Endothelial cell of umbilical vein (primary cell): ENCODE results near the gene CUEDC1. TPM values are rescaled to one million over a fixed set of nuclear protein-coding genes. Genes with fewer than 3 reads are reported as not detected.

ENCODE experiments used
- BruUV-seq: library from RNA; stranded (reverse); fragments of 400-500 nt; replicated peaks from 2 replicates; lab custom pipeline; 2021; lab: Mats Ljungman, UMichigan
- CTCF ChIA-PET: fragments of 300-600, 350-600 bp; sonication (Branson Sonifier 250); formaldehyde crosslinking; loops from one replicate; lab custom pipeline; 2021; ENCODE audit warnings: antibody characterized with exemption, inconsistent platforms; lab: Charles Lee
- POLR2A ChIA-PET: fragments of 300-600, 350-600 bp; sonication (Branson Sonifier 250); formaldehyde crosslinking; loops from one replicate; lab custom pipeline; 2021; ENCODE audit warnings: antibody characterized with exemption, inconsistent platforms; lab: Charles Lee
- DNase-seq: peaks from one replicate; pipeline ENCODE4 v3.0.0-alpha.2; 2011; ENCODE audit warnings: low read depth, low spot score
- FAIRE-seq: peaks from 2 replicates; lab custom pipeline; 2011; peaks lifted over from hg19 to GRCh38; lab: Jason Lieb, UNC
- H2AFZ ChIP-seq: 2 replicates; pipeline ENCODE4 v1.6.0; 2012; ENCODE audit warnings: low read depth, low read length, control low read depth, inconsistent platforms
- H3K27ac ChIP-seq: 2 replicates; pipeline ENCODE4 v1.5.1; 2011; ENCODE audit warnings: low read depth, mild to moderate bottlenecking, control low read depth, low read length, moderate library complexity; ENCODE audit not compliant: insufficient read depth
- H3K27me3 ChIP-seq, 2 experiments: 2 replicates each; pipeline versions ENCODE4 v1.6.0 to v1.6.1; 2011; ENCODE audit warnings: low read length in 2 of 2, mixed read lengths in 1 of 2; ENCODE audit not compliant: control insufficient read depth in 2 of 2, insufficient read depth in 2 of 2
- H3K36me3 ChIP-seq, 2 experiments: 2 replicates in 1 of 2; 3 replicates in 1 of 2; pipeline ENCODE4 v1.5.1; 2011; ENCODE audit warnings: low read length in 2 of 2, mild to moderate bottlenecking in 1 of 2, moderate library complexity in 1 of 2; ENCODE audit not compliant: control insufficient read depth in 2 of 2, insufficient read depth in 2 of 2; ENCODE audit errors: extremely low read depth in 1 of 2
- H3K4me1 ChIP-seq: 3 replicates; pipeline ENCODE4 v1.5.1; 2011; ENCODE audit warnings: mild to moderate bottlenecking, low read length; ENCODE audit not compliant: control insufficient read depth, insufficient read depth; ENCODE audit errors: extremely low read depth
- H3K4me2 ChIP-seq: 2 replicates; pipeline ENCODE4 v1.6.1; 2011; ENCODE audit warnings: low read length, control low read depth, mixed read lengths; ENCODE audit not compliant: insufficient read depth
- H3K4me3 ChIP-seq, 3 experiments: fragments of 200-600 bp in 1 of 3; sonication (generic), shearing (Covaris generic) in 1 of 3; replicated peaks in 1 of 3; 2 replicates each; pipeline ENCODE4 v1.5.1; 2011 to 2016; ENCODE audit warnings: control low read depth in 3 of 3, low read length in 3 of 3, mild to moderate bottlenecking in 2 of 3, inconsistent platforms in 1 of 3, low read depth in 1 of 3, moderate library complexity in 1 of 3; ENCODE audit not compliant: insufficient read depth in 1 of 3
- H3K79me2 ChIP-seq: 2 replicates; pipeline ENCODE4 v1.6.0; 2012; ENCODE audit warnings: low read length, inconsistent platforms; ENCODE audit not compliant: control insufficient read depth, insufficient read depth
- H3K9ac ChIP-seq: replicated peaks from 2 replicates; pipeline ENCODE3; 2011; ENCODE audit warnings: low read length, control low read depth; ENCODE audit not compliant: insufficient read depth; ENCODE audit errors: extremely low read depth
- H3K9me1 ChIP-seq: replicated peaks from 3 replicates; pipeline ENCODE4 v1.6.0; 2011; ENCODE audit warnings: mild to moderate bottlenecking, low read length; ENCODE audit not compliant: control insufficient read depth, insufficient read depth; ENCODE audit errors: extremely low read depth
- H3K9me3 ChIP-seq: replicated peaks from 2 replicates; pipeline ENCODE4 v1.5.1; 2012; ENCODE audit warnings: low read length, inconsistent platforms; ENCODE audit not compliant: control insufficient read depth, insufficient read depth
- H4K20me1 ChIP-seq: replicated peaks from 2 replicates; pipeline ENCODE3; 2011; ENCODE audit warnings: mild to moderate bottlenecking, low read length; ENCODE audit not compliant: control insufficient read depth, insufficient read depth; ENCODE audit errors: extremely low read depth
- CTCF ChIP-seq, 2 donors: IDR thresholded peaks; 1 replicate in 1 of 2; 2 replicates in 1 of 2; pipeline ENCODE4 v1.5.1; 2011; ENCODE audit warnings: low read length in 2 of 2, mild to moderate bottlenecking in 2 of 2, moderate library complexity in 2 of 2, control low read depth in 1 of 2, inconsistent platforms in 1 of 2, low read depth in 1 of 2; ENCODE audit not compliant: insufficient read depth in 1 of 2; ENCODE audit errors: extremely low read depth in 1 of 2
- EZH2 ChIP-seq: IDR thresholded peaks from 2 replicates; pipeline ENCODE4 v1.6.1; 2012; ENCODE audit warnings: borderline replicate concordance, low read depth, mild to moderate bottlenecking, moderate library complexity, low read length, inconsistent platforms; ENCODE audit not compliant: severe bottlenecking
- FOS ChIP-seq: IDR thresholded peaks from 2 replicates; pipeline ENCODE4 v1.6.1; 2011; ENCODE audit warnings: mild to moderate bottlenecking, low read length, moderate library complexity, borderline replicate concordance; ENCODE audit not compliant: insufficient read depth
- GATA2 ChIP-seq: IDR thresholded peaks from 2 replicates; pipeline ENCODE4 v1.7.0; 2011; ENCODE audit warnings: low read depth, mild to moderate bottlenecking, moderate library complexity, mixed read lengths, low read length; ENCODE audit not compliant: insufficient read length, insufficient read depth
- JUN ChIP-seq: IDR thresholded peaks from 2 replicates; pipeline ENCODE4 v1.6.1; 2011; ENCODE audit warnings: borderline replicate concordance, low read depth; ENCODE audit not compliant: insufficient read length, insufficient read depth
- MAX ChIP-seq: IDR thresholded peaks from 2 replicates; pipeline ENCODE4 v1.6.1; 2011; ENCODE audit not compliant: insufficient read depth, insufficient read length
- MYC ChIP-seq: IDR thresholded peaks from one replicate; pipeline ENCODE4 v1.6.1; 2011; ENCODE audit warnings: mild to moderate bottlenecking, low read depth, low read length
- POLR2A ChIP-seq: IDR thresholded peaks from 2 replicates; pipeline ENCODE4 v1.6.1; 2012; ENCODE audit warnings: low read depth, mild to moderate bottlenecking, control low read depth, low read length
- POLR2AphosphoS5 ChIP-seq: IDR thresholded peaks from 2 replicates; pipeline ENCODE4 v1.6.1; 2012; ENCODE audit warnings: low read depth, mild to moderate bottlenecking, control low read depth, low read length, moderate library complexity; ENCODE audit not compliant: insufficient read depth
- dilution Hi-C: fragments of 300-500 bp; cut with MboI; formaldehyde crosslinking; loops from one replicate; pipeline ENCODE4 v1.15.0; 2019; ENCODE audit warnings: low sequenced_read_pairs; ENCODE audit not compliant: extremely low pct_ligation_motif_present
- intact Hi-C: fragments of 100-400 bp; cut with micrococcal nuclease; formaldehyde crosslinking; loops from one replicate; pipeline ENCODE4 v1.10.0; 2022
- polyA plus RNA-seq, 4 experiments: library from polyadenylated mRNA; depleted of rRNA in 3 of 4; stranded (reverse) in 3 of 4; unstranded in 1 of 4; fragments of >200 nt; gene quantifications; 2 replicates each; pipeline versions ENCODE4 v1.2.1 to v1.2.3, GENCODE V29; 2011 to 2012; ENCODE audit warnings: missing spikeins in 1 of 4
- total RNA-seq: library from RNA; stranded (reverse); gene quantifications from 2 replicates; pipeline ENCODE4 v1.2.3, GENCODE V29; 2021

CUEDC1 gene
- total and polyA plus RNA-seq, 2 donors (not counting 3 experiments of a cell fraction or from before 2014, with no cell fraction given) = 15.8 to 27.7 TPM

- H3K36me3 ChIP-seq = peaks cover 8 to 16% of the 10 kb centered on the region in 2 experiments
- H3K4me3 ChIP-seq = no peak overlapping the region
- intact Hi-C loops (no loop called here), dilution Hi-C loops (no loop called here)
- TF ChIP-seq JUN (no peak), POLR2A (no peak), EZH2 (no peak), GATA2 (no peak), MYC (no peak), FOS (no peak), CTCF (IDR thresholded peaks at IDR 0.05; ENCODE audit: extremely low read depth in 1 of 2, insufficient read depth in 1 of 2, low read depth in 1 of 2, low read length in 2 of 2) (no peak), MAX (no peak), POLR2AphosphoS5 (no peak)
- no TSS peak for BruUV-seq
- no peaks in the 10 kb centered on the region for H3K9me1 ChIP-seq
- no peak for FAIRE-seq
- DNase-seq = no peak
- H3K9me3 ChIP-seq = no peaks in the 10 kb centered on the region
- no peaks in the 10 kb centered on the region for H3K27me3 ChIP-seq
- H3K79me2 ChIP-seq = no peaks in the 10 kb centered on the region
- ChIA-PET POLR2A (interaction anchor here (0.5 kb wide), 1 partner anchor 23 kb away, joined by 4 read pairs; no protein-coding TSS in a partner anchor), CTCF (interaction anchor here (1.0 to 2.7 kb wide), 8 partner anchors 9 to 114 kb away, joined by 3 to 9 read pairs (median 4); partner anchors contain the start of gene CUEDC1)
- no peak overlapping the region for H3K4me2 ChIP-seq
- no peak overlapping the region for H3K27ac ChIP-seq
- no peak overlapping the region for H2AFZ ChIP-seq
- no peaks in the 10 kb centered on the region for H4K20me1 ChIP-seq
- no peak overlapping the region for H3K9ac ChIP-seq
- H3K4me1 ChIP-seq = peaks cover 6% of the 10 kb centered on the region
Observed at GRCh38 chr17:57972151-57972550, 16.9 kb upstream of the CUEDC1 start.
